HG02759 (cell line): Measurements from ENCODE around the gene PSD2.
"Not testable (repeated sequence)": the region's sequence is repeated elsewhere in the genome, so short reads cannot be mapped to it uniquely, and the experiment has no call there.

Experiments
- ATAC-seq: cut with Tn5 transposase; IDR thresholded peaks from one replicate; pipeline ENCODE4 v1.9.1; 2021; ENCODE audit warnings: mild to moderate bottlenecking, moderate library complexity; ENCODE audit not compliant: unreplicated experiment

Gene PSD2

DNA sequence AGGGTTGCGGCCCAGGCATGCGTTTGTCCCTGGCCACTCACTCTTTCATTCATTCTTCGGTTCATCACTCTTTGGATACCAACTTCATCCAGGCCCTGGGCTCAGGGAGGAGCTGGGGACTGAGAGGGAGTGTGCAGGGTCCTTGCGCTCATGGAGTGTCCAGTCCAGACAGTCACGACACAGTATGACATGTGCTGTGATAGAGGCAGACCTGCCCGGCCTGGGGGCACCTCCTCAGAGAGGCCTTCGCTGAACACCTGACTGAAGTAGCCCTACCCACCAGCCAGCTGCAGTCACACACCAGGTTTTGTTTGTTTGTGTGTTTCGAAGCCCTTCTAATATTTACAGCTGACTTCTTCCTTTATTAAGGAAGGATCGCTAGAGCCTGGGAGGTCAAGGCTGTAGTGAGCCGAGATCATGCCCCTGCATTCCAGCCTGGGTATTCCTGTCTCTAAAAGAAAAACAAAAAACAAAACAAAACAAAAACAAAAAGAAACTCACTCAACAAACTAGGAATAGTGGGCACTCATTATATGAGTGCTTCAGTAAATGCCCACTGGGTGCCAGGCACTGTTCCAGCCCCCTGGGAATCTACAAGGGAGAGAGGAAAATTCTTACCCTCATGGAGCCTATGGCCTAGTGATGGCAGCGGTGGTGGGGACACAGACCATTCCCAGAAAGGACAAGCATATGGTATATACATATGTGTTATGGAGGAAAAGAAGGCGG, 6.3 kb upstream of the PSD2 start:
- no peak for ATAC-seq

DNA sequence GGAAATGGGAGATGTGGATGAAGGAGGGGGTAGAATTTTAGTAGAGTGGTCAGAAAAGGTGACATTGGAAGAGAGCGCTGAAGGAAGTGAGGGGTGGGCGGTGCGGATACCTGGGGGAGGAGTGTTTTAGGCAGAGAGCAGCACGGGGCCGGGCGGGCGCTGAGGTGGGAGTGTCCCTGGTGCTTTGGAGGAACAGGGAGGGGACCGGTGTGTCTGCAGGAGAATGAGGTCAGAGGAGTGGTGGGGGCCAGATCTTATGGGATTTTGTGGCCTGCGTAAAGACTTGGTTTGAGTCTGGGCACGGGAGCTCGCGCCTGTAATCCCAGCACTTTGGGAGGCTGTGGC, 5.8 kb upstream of the PSD2 start:
- ATAC-seq = no peak

DNA sequence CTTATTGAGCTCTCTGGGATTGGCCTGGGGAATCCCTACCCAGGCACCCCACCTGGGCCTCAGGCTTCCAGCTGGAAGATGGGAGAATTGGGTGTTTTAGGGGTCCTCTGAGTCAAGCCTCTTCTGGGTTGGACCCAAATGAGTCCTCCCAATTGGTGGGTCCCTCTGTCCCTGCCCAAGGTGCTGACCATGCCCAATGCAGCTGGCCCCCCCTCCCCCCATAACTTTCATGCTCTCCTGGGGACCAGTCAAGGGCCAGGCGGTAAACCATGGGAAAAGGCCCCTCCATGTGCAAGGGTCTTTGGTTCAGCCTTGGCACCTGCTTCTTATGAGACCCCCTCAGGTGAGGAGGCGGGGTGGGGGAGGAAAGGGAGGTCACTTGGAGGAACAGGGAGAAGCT, 3.4 kb upstream of the PSD2 start:
- ATAC-seq = no peak

DNA sequence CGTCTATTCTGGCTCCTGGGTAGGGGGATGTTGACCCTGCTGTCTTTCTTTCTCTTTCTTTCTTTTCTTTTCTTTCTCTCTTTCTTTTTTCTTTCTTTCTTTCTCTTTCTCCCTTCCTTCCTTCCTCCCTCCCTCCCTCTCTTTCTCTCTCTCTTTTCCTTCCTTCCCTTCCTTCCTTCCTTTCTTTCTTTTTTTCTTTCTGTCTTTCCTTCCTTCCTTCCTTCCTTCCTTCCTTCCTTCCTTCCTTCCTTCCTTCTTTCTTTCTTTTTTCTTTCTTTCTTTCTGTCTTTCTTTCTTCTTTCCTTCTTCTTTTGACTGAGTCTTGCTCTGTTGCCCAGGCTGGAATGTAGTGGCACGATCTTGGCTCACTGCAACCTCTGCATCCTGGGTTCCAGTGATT, 3.0 kb upstream of the PSD2 start:
- not testable (repeated sequence) for ATAC-seq

DNA sequence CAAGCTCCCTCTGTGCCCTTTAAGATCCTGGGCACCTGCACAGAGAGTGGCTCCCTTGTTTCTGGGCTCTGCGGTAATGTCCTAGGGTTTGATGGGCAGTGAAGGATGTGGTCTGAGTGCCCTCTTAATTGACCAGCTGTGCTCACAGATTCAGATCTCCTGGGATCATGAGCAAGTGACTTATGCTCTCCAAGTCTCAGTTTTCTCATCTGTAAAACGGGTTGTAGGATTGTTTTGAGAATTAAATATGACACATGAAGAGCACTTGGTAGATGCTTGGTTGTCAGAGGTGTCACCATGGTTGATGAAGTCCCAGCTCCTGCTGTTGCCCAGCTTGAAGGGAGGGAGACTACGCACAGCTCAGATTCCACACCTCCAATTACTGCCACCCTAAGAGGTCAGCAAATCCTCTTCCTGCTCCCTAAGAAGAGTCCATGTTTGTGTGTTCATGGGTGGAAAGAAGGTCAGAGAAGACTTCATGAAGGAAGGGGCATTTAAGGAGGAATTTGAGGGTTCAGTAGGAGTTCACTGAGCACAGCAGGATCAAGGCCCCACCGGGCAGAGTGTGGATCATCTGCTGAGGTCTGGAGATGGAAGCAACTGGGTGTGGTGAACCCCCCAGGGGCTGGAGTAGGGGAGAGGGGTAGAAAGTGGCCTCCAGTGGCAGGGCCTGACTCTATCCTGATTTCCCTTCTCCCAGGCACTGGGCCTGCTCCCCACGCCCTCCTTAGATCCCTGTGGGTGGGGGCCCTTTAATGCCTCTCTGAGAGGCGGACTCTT, 1.4 kb upstream of the PSD2 start:
- ATAC-seq = no peak

DNA sequence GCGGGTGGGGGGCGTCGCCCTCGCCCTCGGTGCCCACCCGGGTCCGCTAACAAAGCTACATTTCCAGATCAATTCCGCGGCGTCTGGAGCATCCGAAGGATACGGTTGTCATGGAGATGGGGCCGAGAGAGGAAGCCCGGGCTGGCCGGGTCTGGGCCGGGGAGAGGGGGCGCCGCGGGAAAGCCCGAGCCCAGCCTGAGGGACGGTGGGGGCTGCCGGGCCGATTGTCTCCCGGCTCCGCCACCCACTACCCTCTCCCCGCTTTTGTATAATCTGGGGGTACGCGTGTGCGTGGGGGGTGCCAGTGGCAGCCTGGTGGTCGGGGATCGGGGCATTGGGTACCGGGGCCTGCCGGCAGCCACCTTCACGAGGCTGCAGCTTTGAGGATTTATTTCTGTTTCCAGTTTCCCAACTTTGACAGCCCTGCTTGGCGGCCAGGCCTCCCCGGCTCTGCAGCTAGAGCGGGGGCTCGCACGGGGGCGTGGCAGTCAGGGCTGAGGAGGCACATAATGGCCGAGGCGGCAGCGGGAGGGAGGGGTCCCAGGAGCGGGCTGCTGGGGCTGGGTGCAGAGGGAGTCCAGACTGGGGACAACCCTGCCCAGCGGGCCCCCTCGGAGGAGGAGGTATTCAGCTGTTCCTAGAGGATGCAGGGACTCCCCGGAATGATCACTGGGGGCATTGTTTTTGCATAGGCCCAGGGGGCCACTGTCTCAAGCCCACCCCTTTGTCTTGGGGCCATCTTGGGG, 626 bp downstream of the PSD2 start:
- ATAC-seq = no peak

DNA sequence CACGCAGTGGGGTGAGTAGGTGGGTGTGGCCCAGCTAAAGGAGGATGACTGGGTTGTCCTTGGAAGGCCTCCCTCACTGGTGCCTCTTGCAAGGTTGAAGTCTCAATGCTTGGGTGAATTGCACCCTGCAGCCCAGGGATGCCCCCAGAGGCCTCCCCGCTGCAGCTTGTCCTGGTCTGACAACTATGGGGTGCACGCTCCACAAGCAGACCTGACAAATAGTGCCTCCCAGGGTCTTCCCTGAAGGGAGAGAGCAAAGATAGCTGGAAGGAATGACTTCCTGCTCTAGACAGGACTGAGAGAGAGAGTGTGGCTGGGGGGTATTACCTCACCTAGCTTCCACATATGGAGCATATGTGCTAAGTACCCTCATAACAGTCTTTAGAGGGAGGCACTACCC, 1.7 kb downstream of the PSD2 start:
- no peak for ATAC-seq

DNA sequence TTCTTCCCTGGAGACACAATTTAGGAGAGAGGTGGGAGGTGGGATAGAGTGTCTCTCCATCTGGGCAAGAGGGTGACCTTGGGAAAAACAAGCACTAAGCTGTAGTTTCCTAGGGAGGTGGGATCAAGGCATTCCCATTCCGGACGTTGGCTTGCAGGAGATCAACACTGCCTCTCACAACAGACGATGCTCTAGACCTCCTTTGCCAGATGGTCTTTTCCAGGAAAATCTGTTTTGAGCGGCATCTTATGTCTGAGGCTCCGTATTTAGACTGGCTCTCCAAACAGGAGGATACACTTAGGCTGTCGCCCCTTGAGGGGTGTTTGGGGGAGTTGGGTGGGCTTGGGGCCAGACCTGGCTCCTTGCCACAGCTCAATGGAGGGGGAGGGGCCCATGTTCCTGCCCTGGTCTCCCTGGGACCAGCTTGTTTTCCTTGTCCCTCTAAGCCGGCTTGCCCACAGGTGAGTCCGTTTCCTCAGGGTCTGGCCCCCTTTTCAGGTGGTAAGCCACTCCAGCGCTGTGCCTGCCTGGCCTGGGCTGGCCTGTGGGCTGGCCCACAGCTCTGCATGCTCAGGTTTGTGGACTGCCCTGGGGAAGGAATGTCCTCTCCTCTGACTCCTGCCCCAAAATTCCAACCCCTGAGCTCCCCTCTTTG, 2.4 kb downstream of the PSD2 start:
- no peak for ATAC-seq

DNA sequence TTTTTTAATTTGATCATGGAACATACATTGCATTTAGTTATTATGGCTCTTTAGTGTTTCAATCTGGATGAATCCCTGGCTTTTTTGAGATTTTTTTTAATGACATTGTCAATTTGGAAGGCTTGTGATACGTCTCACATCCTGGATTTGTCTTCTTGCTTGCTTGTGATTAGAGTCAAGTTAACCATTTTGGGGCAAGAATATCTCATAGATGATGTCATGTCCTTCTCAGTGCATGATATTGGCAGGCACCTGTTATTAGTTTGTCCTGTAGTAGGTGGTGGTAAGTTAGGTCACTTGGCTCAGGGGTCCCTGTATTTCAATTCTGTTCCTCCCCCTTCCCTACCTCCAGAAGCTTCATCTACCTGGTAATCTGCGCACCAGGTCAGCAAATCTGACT, 3.3 kb downstream of the PSD2 start:
- no peak for ATAC-seq

DNA sequence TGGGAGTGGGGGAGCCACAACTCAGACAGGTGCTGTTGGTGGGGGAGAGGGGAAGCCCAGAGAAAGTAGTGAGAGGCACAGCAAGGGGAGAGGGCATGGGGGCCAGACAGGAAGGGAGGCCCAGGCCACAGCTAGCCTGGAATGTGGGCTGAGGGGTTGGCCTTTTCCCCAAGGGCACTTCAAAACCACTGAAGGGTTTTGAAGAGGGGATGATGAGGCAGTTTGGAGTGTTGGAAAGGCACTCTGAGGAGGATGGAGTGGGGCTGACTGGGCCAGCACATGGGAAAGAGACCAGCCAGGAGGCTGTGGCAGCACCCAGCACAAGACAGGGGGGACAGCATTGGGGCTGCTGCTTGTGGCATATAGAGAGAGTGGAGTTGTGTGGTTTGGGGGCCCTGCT, 3.8 kb downstream of the PSD2 start:
- no peak for ATAC-seq

DNA sequence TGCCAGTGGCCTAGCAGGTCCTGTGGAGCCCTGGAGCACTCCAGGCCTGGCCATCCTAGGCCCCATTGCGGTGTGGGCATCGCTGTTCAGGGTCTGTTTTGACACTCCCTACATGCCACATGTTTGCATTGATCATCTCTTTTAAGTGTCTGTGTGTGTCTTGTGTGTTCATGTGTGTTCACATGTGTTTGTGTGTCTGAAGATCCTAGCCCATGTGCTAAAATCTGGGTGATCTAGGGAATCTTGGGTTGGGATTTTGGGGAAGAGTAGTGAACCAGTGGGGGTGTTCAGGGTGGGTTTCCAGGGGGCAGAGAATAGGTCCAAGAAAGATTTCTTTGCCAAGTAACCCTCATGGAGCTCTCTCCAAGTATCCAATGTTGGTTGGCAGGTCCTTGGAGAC, 8.4 kb downstream of the PSD2 start:
- no peak for ATAC-seq

DNA sequence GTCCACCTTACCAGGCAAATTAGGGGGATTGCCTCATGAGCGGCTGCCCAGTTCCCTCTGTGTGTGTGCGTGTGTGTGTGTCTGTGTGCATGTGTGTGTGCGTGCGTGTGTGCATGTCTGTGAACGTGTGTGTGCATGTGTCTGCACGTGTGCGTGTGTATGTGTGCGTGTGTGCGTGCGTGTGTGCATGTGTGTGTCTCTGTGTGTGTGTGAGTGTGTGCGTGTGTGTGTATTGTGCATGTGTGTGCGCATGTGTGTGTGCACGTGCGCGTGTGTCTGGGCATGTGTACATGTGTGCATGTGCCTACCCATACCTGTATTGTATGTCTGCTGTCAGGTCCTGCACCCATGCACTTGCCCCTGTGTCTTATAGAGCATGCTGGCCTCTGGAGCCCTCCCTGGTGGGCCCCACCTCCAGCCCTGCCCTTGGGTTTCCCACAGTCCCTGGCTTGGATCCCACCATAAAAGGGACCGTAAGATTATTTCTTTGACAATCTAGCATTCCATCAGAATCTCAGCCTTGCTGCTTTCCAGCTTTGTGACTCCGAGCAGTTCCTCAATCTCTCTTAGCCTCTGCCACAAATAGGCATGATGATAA, 9.3 kb downstream of the PSD2 start:
- ATAC-seq = no peak

DNA sequence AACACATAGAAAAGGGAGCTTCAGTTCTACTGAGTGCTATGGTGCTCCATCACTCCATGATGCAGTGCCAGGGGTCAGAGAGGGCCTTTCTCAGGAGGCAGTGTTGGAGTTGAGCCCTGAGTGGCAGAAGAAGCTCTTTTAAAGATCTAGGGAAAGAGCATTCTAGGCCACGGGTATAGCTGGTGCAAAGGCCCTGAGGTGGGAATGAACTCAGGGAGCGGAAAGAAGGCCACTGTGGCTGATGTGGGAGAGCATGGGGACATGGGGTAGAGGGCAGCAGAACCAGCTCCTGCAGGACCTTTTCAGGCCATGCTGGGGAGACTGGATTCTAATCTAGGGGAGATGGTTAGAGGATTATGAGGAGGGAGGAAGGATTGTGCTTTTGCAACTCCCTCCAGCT, 9.9 kb downstream of the PSD2 start:
- no peak for ATAC-seq

DNA sequence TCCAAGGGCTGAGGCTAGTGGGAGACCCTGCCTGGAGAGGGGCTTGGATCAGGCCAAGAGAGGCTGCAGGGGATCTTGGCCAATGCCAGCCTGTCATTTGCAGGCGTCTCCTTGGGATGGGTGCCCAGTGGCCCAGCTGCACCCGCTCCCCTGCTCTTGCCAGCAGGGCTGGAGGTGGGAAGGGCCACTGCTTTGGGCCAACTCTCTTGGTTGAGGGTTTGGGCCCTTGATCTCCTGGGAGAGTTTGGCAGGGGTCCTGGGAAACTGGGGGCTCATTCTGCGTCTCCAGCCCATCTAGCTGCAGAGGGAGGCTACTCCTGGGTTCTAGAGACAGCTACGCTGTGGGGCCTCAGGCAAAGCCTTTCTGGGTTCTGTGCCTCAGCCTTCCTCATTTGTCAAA, 10.5 kb downstream of the PSD2 start:
- ATAC-seq = no peak

DNA sequence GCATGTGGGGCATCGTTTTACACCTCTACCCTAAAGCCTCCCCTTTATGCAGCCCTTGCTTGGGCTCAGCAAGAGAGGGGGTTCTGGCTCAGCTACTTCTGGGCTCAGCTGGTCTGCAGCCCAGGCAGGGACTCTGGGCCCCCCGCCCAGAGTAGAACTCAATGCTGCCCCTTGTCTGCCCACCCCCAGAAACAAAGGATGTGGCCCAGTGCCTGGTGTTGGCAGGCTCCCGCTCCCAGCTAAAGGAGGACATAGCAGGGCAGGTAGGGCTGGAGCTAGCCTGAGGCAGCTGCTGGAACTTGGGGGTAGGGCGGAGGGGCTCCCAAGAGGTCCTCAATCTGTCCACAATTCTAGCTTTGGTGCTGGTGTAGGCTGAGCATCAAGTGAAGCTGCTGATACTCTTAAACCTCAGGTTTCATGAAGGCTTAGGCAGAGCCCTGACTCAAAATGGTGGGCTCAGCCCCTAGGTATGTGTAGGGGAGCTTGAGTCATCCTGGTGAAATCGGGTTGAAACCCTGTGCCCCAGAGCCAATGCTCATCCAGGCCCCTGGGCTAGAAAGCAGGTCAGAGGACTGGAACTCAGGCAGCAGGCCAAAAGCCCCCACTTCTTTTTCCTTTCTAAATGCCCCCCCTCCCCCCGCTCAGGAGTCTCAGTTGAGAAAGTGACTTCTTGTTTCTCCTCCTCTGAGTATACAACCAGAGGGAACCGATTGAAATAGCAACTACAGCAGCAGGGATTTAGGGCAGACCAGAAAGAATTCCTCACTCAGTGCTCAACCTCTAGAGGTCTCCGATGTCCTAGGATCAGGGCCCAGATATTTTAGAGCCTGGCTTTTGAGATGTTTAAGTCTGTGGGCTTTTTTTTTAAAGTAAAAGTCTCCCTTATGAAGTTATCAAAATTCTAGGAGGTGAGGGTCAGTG, 11.4 kb downstream of the PSD2 start:
- ATAC-seq = no peak

DNA sequence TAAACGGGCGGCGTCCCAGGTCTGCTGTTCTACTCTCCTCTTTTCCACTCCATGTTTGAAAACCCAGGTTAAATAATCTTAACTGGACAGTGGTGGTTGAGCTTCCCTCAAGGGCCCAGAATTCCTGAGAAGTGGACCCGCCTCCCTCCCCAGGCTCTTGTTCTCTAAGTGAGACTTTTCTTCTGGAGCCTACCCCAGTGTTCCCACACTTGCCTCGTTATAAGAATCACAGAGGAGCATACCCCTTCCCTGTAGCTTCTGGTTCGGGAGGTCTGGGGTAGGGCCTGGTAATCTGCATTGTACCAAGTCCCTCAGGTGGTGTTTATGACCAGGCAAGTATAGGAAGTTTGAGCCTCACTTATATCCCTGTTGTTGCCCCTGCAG, 12.0 kb downstream of the PSD2 start:
- no peak for ATAC-seq

DNA sequence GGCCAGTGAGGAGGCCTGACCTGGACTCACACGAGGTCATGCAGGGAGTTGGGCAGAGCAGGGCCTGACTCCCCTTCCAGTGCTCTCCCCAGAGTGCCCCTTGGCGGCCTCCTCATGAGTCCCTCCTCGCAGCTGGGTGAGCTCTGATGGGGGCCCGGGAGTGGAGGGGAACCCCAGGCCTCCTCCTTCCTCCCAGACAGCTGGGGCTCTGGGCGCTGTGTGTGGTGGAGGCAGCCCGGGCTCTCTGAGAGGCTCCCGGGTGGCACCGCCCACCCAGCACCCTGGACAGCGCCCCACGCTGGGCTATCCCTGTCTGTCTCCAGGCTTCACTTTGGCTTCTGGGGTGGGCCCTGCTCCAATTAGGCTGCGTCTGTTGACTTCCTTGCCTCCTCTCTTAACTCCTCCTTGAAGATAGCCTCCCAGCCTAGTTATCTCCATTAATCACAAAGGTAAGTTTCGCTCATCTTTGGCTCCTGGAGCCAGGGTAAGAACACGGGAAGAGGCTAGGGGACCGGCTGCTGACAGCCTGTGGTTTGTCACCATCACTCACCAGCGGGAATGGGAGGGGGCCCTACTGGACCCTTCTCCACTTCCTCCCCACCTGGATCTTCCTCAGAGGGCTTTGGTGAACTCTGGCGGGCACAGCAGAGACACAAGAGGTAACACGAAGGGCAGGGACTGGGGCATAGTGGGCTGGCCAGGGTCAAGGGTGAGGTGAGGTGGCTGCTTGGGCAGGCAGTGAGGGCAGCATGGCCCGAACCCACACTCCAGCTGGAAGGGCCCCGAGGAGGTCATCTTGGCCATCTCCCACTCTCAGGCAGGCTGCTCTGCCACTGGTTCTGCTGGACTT, 13.1 kb downstream of the PSD2 start:
- ATAC-seq = no peak

DNA sequence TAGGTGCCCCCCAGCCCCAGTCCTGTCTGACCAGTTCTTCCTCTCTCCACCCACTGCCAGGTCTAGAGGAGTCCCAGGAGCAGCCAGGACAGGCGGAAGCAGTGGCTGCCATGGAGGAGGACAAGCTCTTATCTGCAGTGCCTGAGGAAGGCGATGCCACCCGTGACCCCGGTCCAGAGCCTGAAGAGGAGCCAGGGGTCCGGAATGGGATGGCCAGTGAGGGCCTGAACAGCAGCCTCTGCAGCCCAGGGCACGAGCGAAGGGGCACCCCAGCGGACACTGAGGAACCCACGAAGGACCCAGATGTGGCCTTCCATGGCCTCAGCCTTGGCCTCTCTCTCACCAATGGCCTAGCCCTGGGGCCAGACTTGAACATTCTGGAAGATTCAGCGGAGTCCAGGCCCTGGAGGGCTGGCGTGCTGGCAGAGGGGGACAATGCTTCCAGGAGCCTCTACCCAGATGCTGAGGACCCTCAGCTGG, 13.8 kb downstream of the PSD2 start:
- ATAC-seq = no peak
